Adrenal gland (tissue), 5 donors: ENCODE results near the gene CCDC27.

Experiments
- POLR2A ChIP-seq, 2 donors: fragments of 450-650 bp; IDR thresholded peaks; one replicate each; pipeline ENCODE4 v1.6.1; 2017; ENCODE audit warnings: antibody characterized with exemption in 2 of 2, mild to moderate bottlenecking in 2 of 2, moderate library complexity in 1 of 2
- TF ChIP-seq, protein P1 (sequence below), 6 experiments: fragments of 450-650 bp in 4 of 6; fragments of 200-600 bp in 2 of 6; sonication (generic) in 1 of 6; IDR thresholded peaks; 1 replicate in 5 of 6; 2 replicates in 1 of 6; pipeline versions ENCODE4 v1.5.1 to v1.8.0; 2016 to 2021; ENCODE audit warnings: antibody characterized with exemption in 6 of 6, mild to moderate bottlenecking in 2 of 6, moderate library complexity in 1 of 6
- donor health status: DM: no; HTN: no; CAD: no.

DNA sequence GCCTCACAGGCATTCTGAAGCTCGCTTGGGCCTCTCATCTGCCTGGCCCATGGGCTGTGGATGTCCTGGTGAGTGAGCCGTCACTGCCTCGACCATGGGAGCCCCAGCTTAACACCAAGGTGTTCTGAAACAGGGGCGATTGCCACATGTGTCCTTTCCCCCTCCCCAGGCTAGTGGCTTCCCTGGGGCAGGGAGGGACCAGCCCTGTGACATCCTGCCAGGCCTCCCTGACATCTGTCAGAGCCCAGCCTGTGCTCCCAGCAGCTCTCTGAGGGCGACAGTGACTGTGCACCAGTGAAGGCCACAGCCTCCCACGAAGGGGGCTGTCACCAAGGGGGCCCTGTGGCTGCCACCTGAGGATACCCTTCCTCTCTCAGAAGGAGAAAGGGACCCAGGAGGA, 35.9 kb upstream of the CCDC27 start:
- TF ChIP-seq, protein P1, sequence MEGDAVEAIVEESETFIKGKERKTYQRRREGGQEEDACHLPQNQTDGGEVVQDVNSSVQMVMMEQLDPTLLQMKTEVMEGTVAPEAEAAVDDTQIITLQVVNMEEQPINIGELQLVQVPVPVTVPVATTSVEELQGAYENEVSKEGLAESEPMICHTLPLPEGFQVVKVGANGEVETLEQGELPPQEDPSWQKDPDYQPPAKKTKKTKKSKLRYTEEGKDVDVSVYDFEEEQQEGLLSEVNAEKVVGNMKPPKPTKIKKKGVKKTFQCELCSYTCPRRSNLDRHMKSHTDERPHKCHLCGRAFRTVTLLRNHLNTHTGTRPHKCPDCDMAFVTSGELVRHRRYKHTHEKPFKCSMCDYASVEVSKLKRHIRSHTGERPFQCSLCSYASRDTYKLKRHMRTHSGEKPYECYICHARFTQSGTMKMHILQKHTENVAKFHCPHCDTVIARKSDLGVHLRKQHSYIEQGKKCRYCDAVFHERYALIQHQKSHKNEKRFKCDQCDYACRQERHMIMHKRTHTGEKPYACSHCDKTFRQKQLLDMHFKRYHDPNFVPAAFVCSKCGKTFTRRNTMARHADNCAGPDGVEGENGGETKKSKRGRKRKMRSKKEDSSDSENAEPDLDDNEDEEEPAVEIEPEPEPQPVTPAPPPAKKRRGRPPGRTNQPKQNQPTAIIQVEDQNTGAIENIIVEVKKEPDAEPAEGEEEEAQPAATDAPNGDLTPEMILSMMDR (IDR thresholded peaks at IDR 0.05): no peak
- TF ChIP-seq POLR2A (IDR thresholded peaks at IDR 0.05): no peak
